22Rv1 (cell line): Measurements from ENCODE around the gene PTPRQ.

Experiments
- ZFX ChIP-seq: fragments of 450-650 bp; IDR thresholded peaks from 2 replicates; pipeline ENCODE4 v1.6.1; 2017; ENCODE audit warnings: antibody characterized with exemption, borderline replicate concordance
- TF ChIP-seq, protein P1 (sequence below): fragments of 450-650 bp; IDR thresholded peaks from 2 replicates; pipeline ENCODE4 v1.5.1; 2017; ENCODE audit warnings: mild to moderate bottlenecking

DNA sequence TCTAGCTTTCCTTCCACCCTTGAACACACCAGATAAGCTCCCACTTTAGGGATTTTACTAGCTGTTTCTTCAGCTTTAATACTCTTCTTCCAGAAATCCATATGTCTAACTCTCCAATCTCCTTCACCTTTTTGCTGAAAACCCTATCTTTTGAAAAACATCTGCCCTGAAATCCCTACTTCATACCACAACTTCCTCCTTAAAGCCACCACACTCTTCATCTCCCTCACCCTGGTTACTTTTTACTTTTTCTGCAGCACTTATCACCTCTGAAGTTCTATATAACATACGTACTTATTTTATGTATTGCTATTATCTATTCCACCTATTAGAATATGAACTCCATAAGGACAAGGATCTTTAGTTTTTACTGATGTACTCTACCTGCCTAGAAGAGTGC lies 28.6 kb upstream of the PTPRQ start:
- TF ChIP-seq, protein P1, sequence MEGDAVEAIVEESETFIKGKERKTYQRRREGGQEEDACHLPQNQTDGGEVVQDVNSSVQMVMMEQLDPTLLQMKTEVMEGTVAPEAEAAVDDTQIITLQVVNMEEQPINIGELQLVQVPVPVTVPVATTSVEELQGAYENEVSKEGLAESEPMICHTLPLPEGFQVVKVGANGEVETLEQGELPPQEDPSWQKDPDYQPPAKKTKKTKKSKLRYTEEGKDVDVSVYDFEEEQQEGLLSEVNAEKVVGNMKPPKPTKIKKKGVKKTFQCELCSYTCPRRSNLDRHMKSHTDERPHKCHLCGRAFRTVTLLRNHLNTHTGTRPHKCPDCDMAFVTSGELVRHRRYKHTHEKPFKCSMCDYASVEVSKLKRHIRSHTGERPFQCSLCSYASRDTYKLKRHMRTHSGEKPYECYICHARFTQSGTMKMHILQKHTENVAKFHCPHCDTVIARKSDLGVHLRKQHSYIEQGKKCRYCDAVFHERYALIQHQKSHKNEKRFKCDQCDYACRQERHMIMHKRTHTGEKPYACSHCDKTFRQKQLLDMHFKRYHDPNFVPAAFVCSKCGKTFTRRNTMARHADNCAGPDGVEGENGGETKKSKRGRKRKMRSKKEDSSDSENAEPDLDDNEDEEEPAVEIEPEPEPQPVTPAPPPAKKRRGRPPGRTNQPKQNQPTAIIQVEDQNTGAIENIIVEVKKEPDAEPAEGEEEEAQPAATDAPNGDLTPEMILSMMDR, result no peak
- no peak for TF ChIP-seq ZFX
